A673 (cell line): ENCODE results near the gene PMAIP1.

Source experiments
- EZH2 ChIP-seq: fragments of 200-600 bp; sonication (generic); IDR thresholded peaks from 2 replicates; pipeline ENCODE4 v1.6.1; 2017; ENCODE audit warnings: borderline replicate concordance, low read depth, mild to moderate bottlenecking, mixed read lengths, antibody characterized with exemption, low read length; ENCODE audit not compliant: poor library complexity, severe bottlenecking
- TF ChIP-seq, protein P1 (sequence below): fragments of 300-800, 200-600 bp; sonication (generic); conservative IDR thresholded peaks from 2 replicates; pipeline ENCODE4 v1.5.1; 2017; ENCODE audit warnings: low read depth, mild to moderate bottlenecking, antibody characterized with exemption, low read length, moderate library complexity, mixed read lengths

DNA sequence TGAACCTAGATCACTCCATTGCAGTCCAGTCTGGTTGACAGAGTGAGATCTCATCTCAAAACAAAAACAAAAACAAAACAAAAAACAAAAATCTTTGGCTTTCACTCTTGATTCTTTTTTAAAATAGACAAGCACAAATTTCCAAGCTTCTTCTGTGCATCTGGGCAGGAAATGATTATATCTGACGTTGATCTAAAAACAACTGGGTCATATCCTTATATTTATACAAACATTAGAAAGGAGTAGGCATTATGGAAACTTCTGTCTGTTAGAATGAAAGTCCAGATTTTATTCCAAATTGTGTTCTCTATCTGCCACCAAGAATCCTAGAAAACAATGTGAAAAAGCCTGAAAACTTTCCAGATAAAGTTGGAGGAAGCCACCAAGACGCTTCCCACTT lies 26.2 kb upstream of the PMAIP1 start:
- TF ChIP-seq EZH2 = no peak
- TF ChIP-seq, protein P1, sequence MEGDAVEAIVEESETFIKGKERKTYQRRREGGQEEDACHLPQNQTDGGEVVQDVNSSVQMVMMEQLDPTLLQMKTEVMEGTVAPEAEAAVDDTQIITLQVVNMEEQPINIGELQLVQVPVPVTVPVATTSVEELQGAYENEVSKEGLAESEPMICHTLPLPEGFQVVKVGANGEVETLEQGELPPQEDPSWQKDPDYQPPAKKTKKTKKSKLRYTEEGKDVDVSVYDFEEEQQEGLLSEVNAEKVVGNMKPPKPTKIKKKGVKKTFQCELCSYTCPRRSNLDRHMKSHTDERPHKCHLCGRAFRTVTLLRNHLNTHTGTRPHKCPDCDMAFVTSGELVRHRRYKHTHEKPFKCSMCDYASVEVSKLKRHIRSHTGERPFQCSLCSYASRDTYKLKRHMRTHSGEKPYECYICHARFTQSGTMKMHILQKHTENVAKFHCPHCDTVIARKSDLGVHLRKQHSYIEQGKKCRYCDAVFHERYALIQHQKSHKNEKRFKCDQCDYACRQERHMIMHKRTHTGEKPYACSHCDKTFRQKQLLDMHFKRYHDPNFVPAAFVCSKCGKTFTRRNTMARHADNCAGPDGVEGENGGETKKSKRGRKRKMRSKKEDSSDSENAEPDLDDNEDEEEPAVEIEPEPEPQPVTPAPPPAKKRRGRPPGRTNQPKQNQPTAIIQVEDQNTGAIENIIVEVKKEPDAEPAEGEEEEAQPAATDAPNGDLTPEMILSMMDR = no peak
